ENCODE results near the gene ZDHHC24.

ZDHHC24 gene

DNA sequence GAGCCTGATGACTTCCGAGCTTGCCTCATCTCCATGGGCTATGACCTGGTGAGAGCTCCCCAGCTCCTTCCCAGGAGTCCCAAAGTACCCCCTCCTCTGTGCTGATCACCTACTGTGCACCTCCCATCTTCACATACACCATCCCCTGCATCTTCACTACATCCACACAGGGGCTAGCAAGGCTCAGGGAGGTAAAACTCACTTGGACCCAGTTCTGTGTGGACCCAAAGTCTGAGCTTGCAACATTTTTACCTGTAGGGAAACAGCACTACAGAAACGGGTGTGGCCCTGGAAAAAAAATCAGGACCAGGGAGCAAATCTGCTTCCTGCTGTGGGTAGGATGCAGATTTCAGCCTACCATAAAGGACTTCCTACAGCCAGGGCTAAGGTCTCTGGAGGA lies 16.4 kb upstream of the ZDHHC24 start:
- in situ Hi-C loops (cut with HindIII; ENCODE audit: low pct_unique_long_range_greater_than_20kb, low sequenced_read_pairs) = no loop called here
- TF ChIP-seq JUND (IDR thresholded peaks at IDR 0.05; ENCODE audit: low read depth) = no peak
- DNase-seq (ENCODE audit: low read depth in 1 of 2, low spot score in 1 of 2) = no peak

DNA sequence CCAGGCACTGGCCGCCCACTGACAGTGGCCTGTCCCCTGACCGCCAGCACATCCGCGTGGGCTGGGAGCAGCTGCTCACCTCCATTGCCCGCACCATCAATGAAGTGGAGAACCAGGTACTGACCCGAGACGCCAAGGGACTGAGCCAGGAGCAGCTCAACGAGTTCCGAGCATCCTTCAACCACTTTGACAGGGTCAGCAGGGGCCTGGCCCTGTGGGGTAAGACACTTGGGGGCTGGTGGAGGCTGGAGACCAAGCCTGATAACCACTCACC lies 16.1 kb upstream of the ZDHHC24 start:
- TF ChIP-seq JUND (IDR thresholded peaks at IDR 0.05; ENCODE audit: low read depth) = no peak
- in situ Hi-C loops (cut with HindIII; ENCODE audit: low pct_unique_long_range_greater_than_20kb, low sequenced_read_pairs) = no loop called here
- no peak for DNase-seq (ENCODE audit: low read depth in 1 of 2, low spot score in 1 of 2)

DNA sequence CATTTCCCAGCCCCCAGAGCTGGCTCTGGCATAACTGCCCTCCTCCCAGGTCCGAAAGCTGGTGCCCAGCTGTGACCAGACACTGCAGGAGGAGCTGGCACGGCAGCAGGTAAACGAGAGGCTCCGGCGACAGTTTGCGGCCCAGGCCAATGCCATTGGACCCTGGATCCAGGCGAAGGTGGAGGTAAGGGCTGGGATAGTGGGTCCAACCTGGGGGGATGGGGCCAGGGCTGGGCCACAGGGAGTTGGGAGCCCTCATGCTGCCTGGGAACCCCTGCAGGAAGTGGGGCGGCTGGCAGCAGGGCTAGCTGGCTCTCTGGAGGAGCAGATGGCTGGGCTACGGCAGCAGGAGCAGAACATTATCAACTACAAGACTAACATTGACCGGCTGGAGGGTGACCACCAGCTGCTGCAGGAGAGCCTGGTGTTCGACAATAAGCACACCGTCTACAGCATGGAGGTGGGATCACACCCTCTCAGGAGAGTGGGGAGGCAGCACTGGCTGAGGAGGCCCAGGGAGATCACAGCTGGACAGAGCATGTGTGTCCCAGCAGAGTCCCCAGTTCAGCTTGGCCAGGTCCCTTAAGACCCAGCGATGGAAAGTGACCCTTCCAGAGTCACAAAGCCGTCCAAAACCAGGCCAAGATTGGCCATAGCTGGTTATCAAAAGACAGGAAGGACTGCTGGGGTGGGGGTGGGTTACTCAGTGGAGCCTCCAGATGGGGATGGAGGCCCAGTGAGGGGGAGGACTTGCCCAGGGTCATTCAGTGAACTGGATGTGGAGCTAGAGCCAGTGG lies 15.5 kb upstream of the ZDHHC24 start:
- no peak for DNase-seq (ENCODE audit: low read depth in 1 of 2, low spot score in 1 of 2)
- in situ Hi-C loops (cut with HindIII; ENCODE audit: low pct_unique_long_range_greater_than_20kb, low sequenced_read_pairs) = no loop called here
- TF ChIP-seq JUND (IDR thresholded peaks at IDR 0.05; ENCODE audit: low read depth) = no peak

DNA sequence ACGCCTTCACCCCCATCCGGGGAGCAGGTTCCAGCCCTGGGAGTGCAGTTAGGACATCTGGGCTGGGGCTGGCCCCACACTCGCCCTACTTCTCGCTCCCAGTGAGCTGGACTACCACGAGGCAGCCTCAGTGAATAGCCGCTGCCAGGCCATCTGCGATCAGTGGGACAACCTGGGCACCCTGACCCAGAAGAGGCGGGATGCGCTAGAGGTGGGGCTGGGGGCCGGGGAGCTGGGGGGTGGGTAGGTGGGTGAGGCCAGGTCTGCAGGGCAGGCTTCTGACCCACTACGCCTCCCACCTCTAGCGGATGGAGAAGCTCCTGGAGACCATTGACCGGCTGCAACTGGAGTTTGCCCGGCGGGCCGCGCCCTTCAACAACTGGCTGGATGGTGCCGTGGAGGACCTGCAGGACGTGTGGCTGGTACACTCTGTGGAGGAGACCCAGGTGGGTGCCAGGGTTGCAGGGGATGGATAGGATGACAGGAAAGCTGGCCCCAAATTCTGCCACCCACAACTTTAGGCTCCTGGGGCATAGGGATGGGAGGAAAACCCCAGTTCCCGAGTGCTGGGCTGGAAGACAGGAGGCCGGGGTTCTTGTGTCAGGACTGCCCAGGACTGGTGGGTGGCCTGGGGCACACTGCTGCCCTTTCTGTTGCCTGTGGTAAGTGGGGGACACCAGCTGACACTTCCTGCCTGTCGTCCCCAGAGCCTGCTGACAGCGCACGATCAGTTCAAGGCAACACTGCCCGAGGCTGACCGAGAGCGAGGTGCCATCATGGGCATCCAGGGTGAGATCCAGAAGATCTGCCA lies 14.2 kb upstream of the ZDHHC24 start:
- in situ Hi-C loops (cut with HindIII; ENCODE audit: low pct_unique_long_range_greater_than_20kb, low sequenced_read_pairs) = no loop called here
- no peak for DNase-seq (ENCODE audit: low read depth in 1 of 2, low spot score in 1 of 2)
- TF ChIP-seq JUND (IDR thresholded peaks at IDR 0.05; ENCODE audit: low read depth) = no peak

DNA sequence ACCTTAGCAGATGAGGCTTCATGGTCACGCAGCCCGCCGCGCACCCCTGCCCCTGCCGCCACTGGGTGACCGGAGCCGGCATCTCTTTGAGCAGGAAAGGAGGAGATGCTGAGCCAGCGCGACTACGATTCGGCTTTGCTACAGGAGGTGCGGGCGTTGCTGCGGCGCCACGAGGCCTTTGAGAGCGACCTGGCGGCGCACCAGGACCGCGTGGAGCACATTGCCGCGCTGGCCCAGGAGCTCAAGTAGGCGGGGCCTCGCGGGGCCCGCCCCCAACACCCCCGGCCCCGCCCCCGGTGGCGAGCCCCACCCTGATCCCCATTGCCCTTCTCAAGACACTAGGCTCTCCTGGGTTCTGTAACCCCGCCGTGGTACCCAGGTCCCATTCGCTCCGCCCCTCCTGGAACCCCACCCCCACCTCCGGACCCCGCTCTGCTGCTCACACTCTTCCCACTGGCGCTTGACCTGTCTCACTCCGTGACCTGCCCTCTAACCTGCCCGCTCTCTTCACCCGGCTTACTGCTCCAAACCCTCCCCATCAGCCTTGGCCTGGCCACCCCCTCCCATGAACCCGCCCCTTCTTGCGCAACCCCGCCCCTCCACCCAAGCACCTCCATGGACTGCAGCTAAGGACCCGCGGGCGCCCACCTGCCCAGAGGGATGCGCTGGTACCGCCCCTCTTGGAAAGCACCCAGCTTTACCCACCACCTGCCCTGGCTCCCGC lies 13.5 kb upstream of the ZDHHC24 start:
- in situ Hi-C loops (cut with HindIII; ENCODE audit: low pct_unique_long_range_greater_than_20kb, low sequenced_read_pairs) = no loop called here
- no peak for DNase-seq (ENCODE audit: low read depth in 1 of 2, low spot score in 1 of 2)
- TF ChIP-seq JUND (IDR thresholded peaks at IDR 0.05; ENCODE audit: low read depth) = no peak

DNA sequence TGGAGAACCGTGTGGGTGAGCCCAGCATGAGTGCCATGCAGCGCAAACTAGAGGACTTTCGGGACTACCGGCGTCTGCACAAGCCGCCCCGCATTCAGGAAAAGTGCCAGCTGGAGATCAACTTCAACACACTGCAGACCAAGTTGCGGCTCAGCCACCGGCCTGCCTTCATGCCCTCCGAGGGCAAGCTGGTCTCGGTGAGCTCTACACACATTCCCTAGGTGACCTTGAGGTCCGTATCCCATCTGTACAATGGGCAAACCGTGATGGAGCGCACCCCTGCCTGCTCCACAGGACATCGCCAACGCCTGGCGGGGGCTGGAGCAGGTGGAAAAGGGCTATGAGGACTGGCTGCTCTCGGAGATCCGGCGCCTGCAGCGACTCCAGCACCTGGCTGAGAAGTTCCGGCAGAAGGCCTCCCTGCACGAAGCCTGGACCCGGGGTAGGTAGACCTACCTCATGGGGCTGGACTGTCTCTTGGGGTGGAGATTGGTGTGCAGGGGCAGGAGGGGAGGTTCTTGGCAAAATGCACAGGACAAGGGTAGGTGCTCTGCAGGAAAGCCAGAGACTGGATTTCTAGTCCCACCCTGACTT lies 12.0 kb upstream of the ZDHHC24 start:
- in situ Hi-C loops (cut with HindIII; ENCODE audit: low pct_unique_long_range_greater_than_20kb, low sequenced_read_pairs) = no loop called here
- no peak for DNase-seq (ENCODE audit: low read depth in 1 of 2, low spot score in 1 of 2)
- TF ChIP-seq JUND (IDR thresholded peaks at IDR 0.05; ENCODE audit: low read depth) = no peak

DNA sequence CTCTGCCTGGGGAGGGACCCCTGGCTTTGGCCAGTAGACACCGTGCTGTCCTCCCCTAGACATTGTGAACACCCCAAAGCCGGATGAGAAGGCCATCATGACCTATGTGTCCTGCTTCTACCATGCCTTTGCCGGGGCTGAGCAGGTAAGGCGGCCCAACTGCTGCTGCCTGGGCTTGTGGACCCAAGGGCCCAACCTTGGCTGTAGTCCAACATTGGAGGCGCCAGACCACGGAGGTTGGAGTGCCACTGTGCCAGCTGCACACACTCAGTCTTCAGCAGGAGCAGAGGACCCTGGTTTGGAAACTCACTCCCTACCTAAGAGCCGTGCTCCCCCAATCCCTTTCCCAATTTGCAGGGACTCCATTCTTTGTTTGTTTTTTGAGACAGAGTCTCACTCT lies 10.2 kb upstream of the ZDHHC24 start:
- in situ Hi-C loops (cut with HindIII; ENCODE audit: low pct_unique_long_range_greater_than_20kb, low sequenced_read_pairs) = no loop called here
- no peak for DNase-seq (ENCODE audit: low read depth in 1 of 2, low spot score in 1 of 2)
- TF ChIP-seq JUND (IDR thresholded peaks at IDR 0.05; ENCODE audit: low read depth) = no peak

DNA sequence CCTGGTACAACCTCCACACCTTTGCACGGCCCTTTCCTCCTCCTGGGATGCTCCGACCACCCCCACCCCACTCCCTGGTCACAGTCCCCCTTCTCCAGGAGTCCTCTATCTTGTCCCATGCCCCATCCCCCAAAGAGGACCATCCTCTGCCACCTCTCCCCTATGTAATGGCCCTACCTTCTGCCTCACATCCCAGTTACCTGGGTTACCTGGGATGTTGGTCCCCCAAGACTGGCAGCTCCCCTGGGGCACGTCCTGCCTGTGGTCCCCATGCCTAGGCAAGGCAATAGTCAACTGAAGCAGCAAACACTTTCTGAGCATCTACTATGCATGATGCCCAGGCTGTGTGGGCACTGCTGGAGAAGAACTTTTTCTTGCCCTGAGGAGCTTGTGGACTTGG lies 9.6 kb upstream of the ZDHHC24 start:
- in situ Hi-C loops (cut with HindIII; ENCODE audit: low pct_unique_long_range_greater_than_20kb, low sequenced_read_pairs) = no loop called here
- TF ChIP-seq JUND (IDR thresholded peaks at IDR 0.05; ENCODE audit: low read depth) = no peak
- DNase-seq (ENCODE audit: low read depth in 1 of 2, low spot score in 1 of 2) = no peak

DNA sequence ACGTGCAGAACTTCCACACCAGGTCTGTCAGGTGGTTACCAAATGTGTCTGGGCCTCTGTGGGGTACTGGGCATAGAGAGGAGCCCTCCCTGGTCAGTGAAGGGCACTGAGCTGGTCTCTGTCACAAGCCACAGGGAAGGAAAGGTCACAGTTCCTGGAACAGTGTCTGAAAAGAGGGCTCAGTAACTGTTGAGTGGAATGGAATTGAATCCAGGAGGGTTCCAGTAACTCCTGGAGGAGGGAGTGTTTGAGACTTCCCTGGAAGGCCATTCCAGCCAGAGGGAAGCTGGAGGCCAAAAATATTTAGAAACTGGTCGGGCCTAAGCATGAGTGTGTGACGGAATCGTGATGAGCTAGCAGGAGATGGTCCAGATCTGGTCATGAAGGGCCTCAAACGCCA lies 8.8 kb upstream of the ZDHHC24 start:
- TF ChIP-seq JUND (IDR thresholded peaks at IDR 0.05; ENCODE audit: low read depth) = no peak
- DNase-seq (ENCODE audit: low read depth in 1 of 2, low spot score in 1 of 2) = no peak
- in situ Hi-C loops (cut with HindIII; ENCODE audit: low pct_unique_long_range_greater_than_20kb, low sequenced_read_pairs) = no loop called here

DNA sequence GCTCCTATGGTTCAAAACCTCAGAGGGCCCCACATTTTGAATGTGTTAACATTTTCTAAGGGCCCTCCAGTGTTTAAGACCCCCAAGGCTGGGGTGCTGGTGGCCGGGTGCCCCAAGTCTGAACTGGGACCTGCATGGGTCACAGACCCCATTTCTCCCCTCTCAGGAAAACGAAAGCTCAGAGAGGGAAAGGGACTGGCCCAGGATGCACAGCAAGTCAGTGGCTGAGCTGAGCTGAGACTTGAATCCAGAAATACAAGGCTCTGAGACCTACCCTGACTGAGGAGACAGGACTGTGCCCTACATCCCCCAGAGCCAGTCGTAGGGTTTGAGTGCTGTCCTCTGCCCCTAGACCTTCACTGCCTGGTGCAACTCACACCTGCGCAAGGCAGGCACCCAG lies 5.0 kb upstream of the ZDHHC24 start:
- no peak for TF ChIP-seq JUND (IDR thresholded peaks at IDR 0.05; ENCODE audit: low read depth)
- DNase-seq (ENCODE audit: low read depth in 1 of 2, low spot score in 1 of 2) = no peak
- in situ Hi-C loops (cut with HindIII; ENCODE audit: low pct_unique_long_range_greater_than_20kb, low sequenced_read_pairs) = no loop called here

DNA sequence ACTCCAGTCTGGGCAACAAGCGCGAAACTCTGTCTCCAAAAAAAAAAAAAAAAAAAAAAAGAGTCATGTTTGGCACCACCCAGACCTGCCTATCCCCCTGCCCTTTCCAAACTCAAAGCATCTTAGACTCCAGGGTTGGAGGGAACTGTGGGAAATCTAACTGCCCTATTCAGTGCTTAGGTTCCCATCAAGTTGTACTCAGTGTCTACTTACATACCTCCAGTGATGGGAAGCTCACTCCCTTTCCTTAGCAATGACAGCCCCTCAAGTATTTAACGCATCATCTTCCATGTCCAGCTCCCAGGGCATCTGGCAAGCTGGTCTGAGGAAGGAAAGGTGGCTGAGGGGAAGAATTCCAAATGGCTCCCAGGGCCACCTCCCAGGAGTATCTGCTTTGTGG lies 3.8 kb upstream of the ZDHHC24 start:
- TF ChIP-seq JUND (IDR thresholded peaks at IDR 0.05; ENCODE audit: low read depth) = no peak
- no peak for DNase-seq (ENCODE audit: low read depth in 1 of 2, low spot score in 1 of 2)
- in situ Hi-C loops (cut with HindIII; ENCODE audit: low pct_unique_long_range_greater_than_20kb, low sequenced_read_pairs) = no loop called here

DNA sequence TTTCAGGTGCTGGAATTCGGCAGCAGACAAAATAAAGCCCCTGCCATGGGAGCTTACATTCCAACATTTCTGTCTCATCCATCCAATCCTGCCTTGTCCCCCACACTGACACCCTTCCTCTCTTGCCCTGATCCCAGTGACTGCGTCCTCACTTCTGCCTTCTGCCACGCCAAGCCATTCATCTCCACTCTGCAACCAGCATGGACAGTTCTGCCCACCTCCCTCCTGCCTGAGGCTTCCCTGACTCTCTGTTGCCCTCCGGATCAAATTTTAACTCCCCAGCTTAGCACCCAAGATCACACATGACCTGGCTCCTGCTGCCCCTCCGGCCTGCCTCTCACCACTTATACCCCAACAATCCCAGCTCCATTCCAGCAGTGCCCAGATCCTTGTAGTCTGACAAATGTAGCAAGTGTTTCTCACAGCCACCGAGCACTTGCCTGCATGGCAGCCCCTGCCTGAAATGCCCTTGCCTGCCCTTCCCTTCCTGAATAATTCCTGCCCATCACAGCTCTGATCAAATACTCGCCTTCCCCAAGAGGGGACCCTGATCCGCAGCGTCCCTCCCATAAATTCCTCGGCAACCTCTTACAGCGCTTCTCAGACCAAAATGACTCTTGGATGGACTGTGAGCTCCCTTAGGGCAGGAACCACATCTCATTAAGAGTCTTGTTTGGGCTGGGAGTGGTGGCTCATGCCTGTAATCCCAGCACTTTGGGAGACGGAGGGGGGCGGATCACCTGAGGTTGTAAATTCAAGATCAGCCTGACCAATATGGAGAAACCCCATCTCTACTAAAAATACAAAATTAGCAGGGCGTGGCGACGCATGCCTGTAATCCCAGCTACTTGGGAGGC lies 3.2 kb upstream of the ZDHHC24 start:
- no peak for DNase-seq (ENCODE audit: low read depth in 1 of 2, low spot score in 1 of 2)
- no peak for TF ChIP-seq JUND (IDR thresholded peaks at IDR 0.05; ENCODE audit: low read depth)
- in situ Hi-C loops (cut with HindIII; ENCODE audit: low pct_unique_long_range_greater_than_20kb, low sequenced_read_pairs) = no loop called here
